ENCODE data around the gene CCSAP. TPM values are rescaled to one million over a fixed set of nuclear protein-coding genes. Genes with fewer than 3 reads are reported as not detected.

CCSAP gene
- total RNA-seq, 1 donor from 2014 or later = 34.4 TPM

- H3K27me3 ChIP-seq = no peaks in the 10 kb centered on the region
- H3K4me3 ChIP-seq = no peak overlapping the region
- no peak overlapping the region for H2AFZ ChIP-seq (replicated peaks)
- no peak overlapping the region for H3K9ac ChIP-seq
- no peak overlapping the region for H3K27ac ChIP-seq
- no peak overlapping the region for H3K4me2 ChIP-seq
- TF ChIP-seq EZH2phosphoT487 (IDR thresholded peaks at IDR 0.05) (no peak), EZH2 (IDR thresholded peaks at IDR 0.05) (no peak)
- TF ChIP-seq, protein P1, sequence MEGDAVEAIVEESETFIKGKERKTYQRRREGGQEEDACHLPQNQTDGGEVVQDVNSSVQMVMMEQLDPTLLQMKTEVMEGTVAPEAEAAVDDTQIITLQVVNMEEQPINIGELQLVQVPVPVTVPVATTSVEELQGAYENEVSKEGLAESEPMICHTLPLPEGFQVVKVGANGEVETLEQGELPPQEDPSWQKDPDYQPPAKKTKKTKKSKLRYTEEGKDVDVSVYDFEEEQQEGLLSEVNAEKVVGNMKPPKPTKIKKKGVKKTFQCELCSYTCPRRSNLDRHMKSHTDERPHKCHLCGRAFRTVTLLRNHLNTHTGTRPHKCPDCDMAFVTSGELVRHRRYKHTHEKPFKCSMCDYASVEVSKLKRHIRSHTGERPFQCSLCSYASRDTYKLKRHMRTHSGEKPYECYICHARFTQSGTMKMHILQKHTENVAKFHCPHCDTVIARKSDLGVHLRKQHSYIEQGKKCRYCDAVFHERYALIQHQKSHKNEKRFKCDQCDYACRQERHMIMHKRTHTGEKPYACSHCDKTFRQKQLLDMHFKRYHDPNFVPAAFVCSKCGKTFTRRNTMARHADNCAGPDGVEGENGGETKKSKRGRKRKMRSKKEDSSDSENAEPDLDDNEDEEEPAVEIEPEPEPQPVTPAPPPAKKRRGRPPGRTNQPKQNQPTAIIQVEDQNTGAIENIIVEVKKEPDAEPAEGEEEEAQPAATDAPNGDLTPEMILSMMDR (IDR thresholded peaks at IDR 0.05) = no peak
- H3K36me3 ChIP-seq = no peaks in the 10 kb centered on the region
- peaks cover 5% of the 10 kb centered on the region for H3K4me1 Mint-ChIP-seq
- H3K27me3 Mint-ChIP-seq (ENCODE audit: insufficient read depth, low read depth) = no peaks in the 10 kb centered on the region
- no peaks in the 10 kb centered on the region for H3K4me1 ChIP-seq
- H3F3A ChIP-seq (ENCODE audit: low read depth) = no peaks in the 10 kb centered on the region
- no peak for DNase-seq (ENCODE audit: low spot score)
- H3K79me2 ChIP-seq (ENCODE audit: low read depth) = peaks cover 33% of the 10 kb centered on the region
- no peaks in the 10 kb centered on the region for H3K9me3 ChIP-seq (ENCODE audit: low read depth)
- peaks cover 21% of the 10 kb centered on the region for H3K36me3 Mint-ChIP-seq
- H3K27ac Mint-ChIP-seq = no peak overlapping the region
- no peak overlapping the region for H3K4me3 Mint-ChIP-seq
- peaks cover 43% of the 10 kb centered on the region for H4K20me1 ChIP-seq (ENCODE audit: low read depth)
- peaks cover 5% of the 10 kb centered on the region for H3K9me3 Mint-ChIP-seq
Observed at GRCh38 chr1:229287267-229287666, 55.6 kb downstream of the CCSAP start.

GRCh38 chr1:229286099-229286766, 56.6 kb downstream of the CCSAP start:
- Histone ChIP-seq H2AFZ (replicated peaks) (no peak overlapping the region), H3K27ac (no peak overlapping the region), H3K9me3 (ENCODE audit: low read depth) (no peaks in the 10 kb centered on the region), H3K4me2 (no peak overlapping the region), H3K9ac (no peak overlapping the region), H3K36me3 (no peaks in the 10 kb centered on the region), H3K4me3 (no peak overlapping the region), H3K79me2 (ENCODE audit: low read depth) (peaks cover 41% of the 10 kb centered on the region), H3F3A (ENCODE audit: low read depth) (no peaks in the 10 kb centered on the region), H4K20me1 (ENCODE audit: low read depth) (peaks cover 51% of the 10 kb centered on the region), H3K27me3 (no peaks in the 10 kb centered on the region), H3K4me1 (no peaks in the 10 kb centered on the region)
- no peak overlapping the region for H3K4me3 Mint-ChIP-seq
- H3K4me1 Mint-ChIP-seq = peaks cover 5% of the 10 kb centered on the region
- H3K9me3 Mint-ChIP-seq = peaks cover 5% of the 10 kb centered on the region
- peaks cover 21% of the 10 kb centered on the region for H3K36me3 Mint-ChIP-seq
- no peaks in the 10 kb centered on the region for H3K27me3 Mint-ChIP-seq (ENCODE audit: insufficient read depth, low read depth)
- no peak overlapping the region for H3K27ac Mint-ChIP-seq
- TF ChIP-seq, protein P1 (IDR thresholded peaks at IDR 0.05) = no peak
- no peak for TF ChIP-seq EZH2phosphoT487 (IDR thresholded peaks at IDR 0.05)
- no peak for TF ChIP-seq EZH2 (IDR thresholded peaks at IDR 0.05)
- DNase-seq (ENCODE audit: low spot score) = no peak

GRCh38 chr1:229285440-229285839, 57.4 kb downstream of the CCSAP start:
- DNase-seq (ENCODE audit: low spot score) = peak; percentile 27
- Histone ChIP-seq H2AFZ (replicated peaks) (no peak overlapping the region), H3K9me3 (ENCODE audit: low read depth) (no peaks in the 10 kb centered on the region), H3K27ac (no peak overlapping the region), H3K4me1 (no peaks in the 10 kb centered on the region), H3F3A (ENCODE audit: low read depth) (no peaks in the 10 kb centered on the region), H3K4me2 (no peak overlapping the region), H3K79me2 (ENCODE audit: low read depth) (peaks cover 49% of the 10 kb centered on the region), H3K4me3 (no peak overlapping the region), H3K36me3 (no peaks in the 10 kb centered on the region), H4K20me1 (ENCODE audit: low read depth) (peaks cover 59% of the 10 kb centered on the region), H3K9ac (no peak overlapping the region), H3K27me3 (no peaks in the 10 kb centered on the region)
- H3K4me3 Mint-ChIP-seq = no peak overlapping the region
- H3K27me3 Mint-ChIP-seq (ENCODE audit: insufficient read depth, low read depth) = no peaks in the 10 kb centered on the region
- H3K4me1 Mint-ChIP-seq = peaks cover 5% of the 10 kb centered on the region
- peaks cover 17% of the 10 kb centered on the region for H3K36me3 Mint-ChIP-seq
- H3K9me3 Mint-ChIP-seq = peaks cover 5% of the 10 kb centered on the region
- TF ChIP-seq, protein P1 (IDR thresholded peaks at IDR 0.05) = no peak
- TF ChIP-seq EZH2 (IDR thresholded peaks at IDR 0.05) (no peak), EZH2phosphoT487 (IDR thresholded peaks at IDR 0.05) (no peak)
- no peak overlapping the region for H3K27ac Mint-ChIP-seq

Data from neural progenitor cell (in vitro differentiated cells).